ENCODE results near the gene ARHGAP19.

GRCh38 chr10:97292862-97293198 is 393 bp upstream of the ARHGAP19 start:
- TF ChIP-seq POLR2A (IDR thresholded peaks at IDR 0.05; ENCODE audit: low read depth, low read length) = no peak
- no peak for TF ChIP-seq POLR2AphosphoS5 (IDR thresholded peaks at IDR 0.05; ENCODE audit: low read depth, low read length)

Data from GM12892 (cell line).